ENCODE data around the gene SPDYE16. TPM values are rescaled to one million over a fixed set of nuclear protein-coding genes. Genes with fewer than 3 reads are reported as not detected.
"Not testable (repeated sequence)": the region's sequence is repeated elsewhere in the genome, so short reads cannot be mapped to it uniquely, and the experiment has no call there.

Gene SPDYE16
- total RNA-seq, 6 experiments from 2014 or later = 0.07 TPM; not detected in 5

DNA sequence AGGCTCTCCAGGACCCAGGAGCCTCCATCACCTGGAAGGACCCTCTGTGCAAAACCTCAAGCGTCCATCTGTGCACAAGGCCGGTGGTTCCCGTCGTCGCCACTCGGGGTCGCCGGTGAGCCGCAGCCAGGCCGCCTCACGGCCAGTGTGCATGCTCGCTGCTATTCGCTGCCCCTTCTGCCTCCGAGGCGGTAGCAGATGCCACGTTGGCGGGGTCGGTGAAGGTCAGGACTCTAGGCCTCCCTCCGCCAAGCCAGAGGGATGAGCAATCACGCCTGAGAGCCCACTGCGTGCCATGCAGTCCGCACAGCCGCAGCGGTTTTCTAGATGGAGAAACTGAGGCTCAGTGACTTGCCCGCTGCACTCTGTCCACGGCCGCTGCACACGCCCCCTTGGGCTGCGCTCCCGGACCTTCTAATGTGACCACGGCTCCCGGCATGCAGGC is 27.1 kb downstream of the SPDYE16 start:
- Mint-ChIP-seq H3K27ac (no peak overlapping the region), H3K4me3 (no peak overlapping the region), H3K36me3 (ENCODE audit: low read depth) (no peaks in the 10 kb centered on the region), H3K27me3 (ENCODE audit: insufficient read depth) (no peaks in the 10 kb centered on the region), H3K9me3 (no peaks in the 10 kb centered on the region), H3K4me1 (ENCODE audit: low read depth) (no peaks in the 10 kb centered on the region)
- no peak for DNase-seq
- TF ChIP-seq, protein P1, sequence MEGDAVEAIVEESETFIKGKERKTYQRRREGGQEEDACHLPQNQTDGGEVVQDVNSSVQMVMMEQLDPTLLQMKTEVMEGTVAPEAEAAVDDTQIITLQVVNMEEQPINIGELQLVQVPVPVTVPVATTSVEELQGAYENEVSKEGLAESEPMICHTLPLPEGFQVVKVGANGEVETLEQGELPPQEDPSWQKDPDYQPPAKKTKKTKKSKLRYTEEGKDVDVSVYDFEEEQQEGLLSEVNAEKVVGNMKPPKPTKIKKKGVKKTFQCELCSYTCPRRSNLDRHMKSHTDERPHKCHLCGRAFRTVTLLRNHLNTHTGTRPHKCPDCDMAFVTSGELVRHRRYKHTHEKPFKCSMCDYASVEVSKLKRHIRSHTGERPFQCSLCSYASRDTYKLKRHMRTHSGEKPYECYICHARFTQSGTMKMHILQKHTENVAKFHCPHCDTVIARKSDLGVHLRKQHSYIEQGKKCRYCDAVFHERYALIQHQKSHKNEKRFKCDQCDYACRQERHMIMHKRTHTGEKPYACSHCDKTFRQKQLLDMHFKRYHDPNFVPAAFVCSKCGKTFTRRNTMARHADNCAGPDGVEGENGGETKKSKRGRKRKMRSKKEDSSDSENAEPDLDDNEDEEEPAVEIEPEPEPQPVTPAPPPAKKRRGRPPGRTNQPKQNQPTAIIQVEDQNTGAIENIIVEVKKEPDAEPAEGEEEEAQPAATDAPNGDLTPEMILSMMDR (IDR thresholded peaks at IDR 0.05) = no peak

DNA sequence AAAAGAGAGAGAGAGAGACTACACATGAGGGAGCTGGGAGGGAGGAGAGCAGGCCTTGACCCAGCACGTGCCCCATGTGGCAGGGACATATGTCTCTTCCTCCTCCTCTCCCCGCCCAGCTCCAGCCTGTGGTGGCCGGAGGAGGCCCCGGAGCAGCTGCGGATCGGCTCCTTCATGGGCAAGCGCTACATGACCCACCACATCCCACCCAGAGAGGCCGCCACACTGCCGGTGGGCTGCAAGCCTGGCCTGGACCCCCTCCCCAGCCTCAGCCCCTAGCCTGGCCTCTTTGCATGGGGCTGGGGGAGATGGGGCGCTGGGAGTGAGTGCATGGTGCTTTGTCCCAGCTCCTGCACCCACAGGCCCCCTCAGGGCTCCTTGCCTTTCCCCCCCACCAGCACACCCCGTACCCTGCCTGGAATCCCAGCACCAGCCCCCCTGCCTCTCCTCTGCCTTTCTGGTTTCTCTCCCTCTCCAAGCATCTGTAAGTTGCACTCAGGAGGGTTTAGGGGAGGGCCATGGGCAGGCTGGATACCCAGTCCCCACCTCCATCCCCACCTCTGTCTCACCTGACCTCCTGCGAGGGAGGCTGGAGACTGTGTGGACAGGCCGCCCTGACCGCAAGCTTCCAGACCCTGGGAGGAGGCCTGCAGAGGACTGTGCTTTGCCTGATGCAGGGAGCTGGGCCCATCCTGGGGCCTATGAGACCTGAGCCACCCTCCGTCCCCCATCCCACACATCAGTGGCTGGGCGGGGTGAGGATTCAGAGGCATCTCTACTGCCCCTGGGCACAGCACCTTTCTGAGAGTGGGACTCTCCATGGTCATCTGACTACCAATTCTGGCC is 27.9 kb downstream of the SPDYE16 start:
- TF ChIP-seq, protein P1 (IDR thresholded peaks at IDR 0.05) = no peak
- Mint-ChIP-seq H3K27me3 (ENCODE audit: insufficient read depth) (no peaks in the 10 kb centered on the region), H3K4me3 (no peak overlapping the region), H3K9me3 (no peaks in the 10 kb centered on the region), H3K27ac (no peak overlapping the region), H3K36me3 (ENCODE audit: low read depth) (no peaks in the 10 kb centered on the region), H3K4me1 (ENCODE audit: low read depth) (no peaks in the 10 kb centered on the region)
- DNase-seq = no peak

DNA sequence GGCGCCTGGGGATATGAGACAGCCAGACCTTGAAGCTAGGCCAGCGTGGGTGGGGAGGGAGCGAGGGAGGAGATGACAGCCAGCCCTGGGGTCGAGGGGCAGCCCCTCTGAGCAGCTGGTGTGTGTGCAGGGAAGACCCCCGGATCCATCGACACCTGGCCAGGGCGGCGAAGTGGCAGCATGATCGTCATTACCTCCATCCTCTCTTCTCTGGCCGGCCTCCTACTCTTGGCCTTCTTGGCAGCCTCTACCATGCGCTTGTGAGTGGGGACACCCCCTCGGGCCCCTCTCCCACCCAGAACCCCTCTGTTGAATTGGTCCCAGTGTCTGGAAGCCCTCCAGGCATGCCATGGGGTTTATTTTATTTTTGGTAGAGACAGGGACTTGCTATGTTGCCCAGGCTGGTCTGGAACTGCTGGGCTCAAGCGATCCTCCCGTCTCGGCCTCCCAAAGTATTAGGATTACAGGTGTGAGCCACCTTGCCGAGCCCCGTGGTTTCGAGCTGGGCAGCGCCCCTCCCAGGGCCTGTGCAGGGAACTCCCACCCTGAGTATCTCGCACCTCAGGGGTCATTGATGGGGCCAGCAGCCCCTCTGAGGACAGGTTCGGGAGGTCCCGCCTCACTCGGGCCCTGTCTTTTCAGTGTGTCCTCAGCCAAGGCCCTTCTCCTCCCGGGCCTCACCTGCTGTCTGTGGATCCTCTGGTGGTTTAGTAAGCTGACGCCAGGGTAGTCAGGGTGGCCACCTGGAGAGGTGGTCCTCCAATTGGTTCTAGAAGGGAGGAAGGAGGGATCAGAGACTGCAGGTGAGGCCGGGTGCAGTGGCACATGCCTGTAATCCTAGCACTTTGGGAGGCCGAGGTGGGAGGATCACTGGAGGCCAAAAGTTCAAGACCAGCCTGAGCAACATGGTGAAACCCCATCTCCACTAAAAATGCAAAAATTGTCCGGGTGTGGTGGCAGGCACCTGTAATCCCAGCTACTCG is 29.0 kb downstream of the SPDYE16 start:
- no peaks in the 10 kb centered on the region for H3K27me3 Mint-ChIP-seq (ENCODE audit: insufficient read depth)
- no peak overlapping the region for H3K27ac Mint-ChIP-seq
- no peak for DNase-seq
- no peaks in the 10 kb centered on the region for H3K4me1 Mint-ChIP-seq (ENCODE audit: low read depth)
- H3K36me3 Mint-ChIP-seq (ENCODE audit: low read depth) = no peaks in the 10 kb centered on the region
- no peak overlapping the region for H3K4me3 Mint-ChIP-seq
- TF ChIP-seq, protein P1 (IDR thresholded peaks at IDR 0.05) = no peak
- H3K9me3 Mint-ChIP-seq = no peaks in the 10 kb centered on the region

DNA sequence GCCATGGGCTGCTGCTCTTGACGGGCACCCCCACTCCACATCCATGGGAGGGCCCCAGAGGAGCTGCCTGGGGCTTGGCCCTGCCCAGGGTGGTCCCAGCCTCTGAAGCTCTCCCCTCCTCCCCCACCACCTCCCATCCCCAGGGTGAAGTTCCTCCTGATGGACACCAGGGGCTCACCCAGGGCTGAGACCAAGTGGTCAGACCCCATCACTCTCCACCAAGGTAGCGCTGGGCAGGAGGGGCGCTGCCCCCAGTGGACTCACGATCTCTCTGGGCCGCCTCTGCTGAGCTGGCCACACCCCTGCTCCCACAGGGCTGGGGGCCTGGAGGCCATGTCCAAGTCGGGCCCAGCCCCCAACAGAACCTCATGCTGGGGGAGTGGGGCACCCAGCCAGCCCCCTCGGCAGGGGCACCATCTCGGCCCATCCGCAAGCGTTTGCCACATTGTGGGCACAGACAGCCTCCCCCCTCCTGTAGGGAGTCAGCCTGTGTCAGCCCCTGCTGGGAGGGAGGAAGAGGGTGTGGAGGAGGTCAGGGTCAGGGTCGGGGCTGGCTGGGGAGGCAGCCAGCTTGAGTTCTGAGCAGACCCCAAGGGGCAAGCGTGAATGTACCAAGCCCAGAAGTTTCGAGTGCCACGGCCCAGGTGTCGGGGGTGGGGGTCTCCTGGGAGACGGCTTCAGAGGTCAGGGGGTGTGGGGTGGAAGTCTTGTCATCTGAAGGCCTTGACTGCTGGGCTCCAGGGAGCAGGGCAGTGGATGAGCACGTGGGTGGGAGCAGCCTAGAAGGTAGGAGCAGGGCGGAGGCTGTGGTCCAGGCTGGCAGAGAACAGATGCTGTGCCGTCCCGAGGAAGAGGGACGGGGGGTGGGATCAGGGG is 29.9 kb downstream of the SPDYE16 start:
- Mint-ChIP-seq H3K4me3 (no peak overlapping the region), H3K9me3 (no peaks in the 10 kb centered on the region), H3K27ac (no peak overlapping the region), H3K36me3 (ENCODE audit: low read depth) (no peaks in the 10 kb centered on the region; the same call in 1 of the 2 replicates), H3K4me1 (ENCODE audit: low read depth) (no peaks in the 10 kb centered on the region), H3K27me3 (ENCODE audit: insufficient read depth) (no peaks in the 10 kb centered on the region)
- TF ChIP-seq, protein P1 (IDR thresholded peaks at IDR 0.05) = peak; percentile 69
- DNase-seq = no peak

DNA sequence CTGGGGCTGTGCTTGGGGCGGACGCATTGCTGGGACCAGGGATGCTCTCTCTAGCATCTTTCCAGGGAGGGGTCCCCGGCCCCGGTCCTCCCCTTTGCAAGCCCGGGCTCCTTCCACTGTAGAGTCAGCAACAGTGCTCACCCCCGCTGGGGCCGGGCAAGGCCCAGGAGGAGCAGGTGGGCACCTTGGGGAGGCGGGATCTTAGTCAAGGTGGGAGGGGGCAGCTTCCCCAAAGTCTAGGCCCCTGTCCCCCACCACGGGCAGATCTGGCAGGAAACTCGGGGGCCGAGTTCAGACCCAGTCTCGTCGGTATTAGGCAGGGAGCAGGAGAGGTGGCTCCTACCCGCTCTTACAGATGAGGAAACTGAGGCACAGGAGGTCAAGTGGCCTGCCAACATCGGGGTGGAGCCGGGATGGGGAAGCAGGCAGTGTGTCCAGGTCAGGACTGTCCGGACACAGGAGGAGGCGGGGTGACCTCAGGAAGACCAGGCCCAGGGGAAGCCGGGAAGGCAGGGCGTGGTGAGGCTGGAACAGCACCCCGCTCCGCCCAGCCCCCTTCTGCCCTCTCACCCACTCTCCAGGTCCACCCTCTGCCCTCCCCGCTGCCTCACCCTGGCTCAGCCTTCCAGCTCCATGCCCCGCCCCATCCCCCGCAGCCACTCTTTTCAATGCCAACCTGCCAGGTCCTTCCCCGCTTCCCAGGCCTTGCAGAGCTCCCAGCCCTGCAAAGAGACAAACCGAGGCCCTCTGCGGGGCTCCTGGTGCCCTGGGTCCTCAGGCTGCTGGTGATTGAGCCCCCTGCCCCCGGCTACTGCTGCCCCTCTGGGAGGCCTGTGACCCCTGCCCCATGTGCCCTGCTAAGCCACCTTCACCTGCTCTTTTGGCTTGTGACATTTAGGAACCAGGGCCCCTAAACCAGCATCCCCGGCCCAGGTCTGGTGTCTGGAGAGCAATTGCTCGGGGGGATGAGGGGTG is 30.9 kb downstream of the SPDYE16 start:
- not testable (repeated sequence) for H3K4me3 Mint-ChIP-seq; H3K9me3 Mint-ChIP-seq; H3K36me3 Mint-ChIP-seq (ENCODE audit: low read depth); DNase-seq; H3K27ac Mint-ChIP-seq; H3K4me1 Mint-ChIP-seq (ENCODE audit: low read depth); H3K27me3 Mint-ChIP-seq (ENCODE audit: insufficient read depth)

DNA sequence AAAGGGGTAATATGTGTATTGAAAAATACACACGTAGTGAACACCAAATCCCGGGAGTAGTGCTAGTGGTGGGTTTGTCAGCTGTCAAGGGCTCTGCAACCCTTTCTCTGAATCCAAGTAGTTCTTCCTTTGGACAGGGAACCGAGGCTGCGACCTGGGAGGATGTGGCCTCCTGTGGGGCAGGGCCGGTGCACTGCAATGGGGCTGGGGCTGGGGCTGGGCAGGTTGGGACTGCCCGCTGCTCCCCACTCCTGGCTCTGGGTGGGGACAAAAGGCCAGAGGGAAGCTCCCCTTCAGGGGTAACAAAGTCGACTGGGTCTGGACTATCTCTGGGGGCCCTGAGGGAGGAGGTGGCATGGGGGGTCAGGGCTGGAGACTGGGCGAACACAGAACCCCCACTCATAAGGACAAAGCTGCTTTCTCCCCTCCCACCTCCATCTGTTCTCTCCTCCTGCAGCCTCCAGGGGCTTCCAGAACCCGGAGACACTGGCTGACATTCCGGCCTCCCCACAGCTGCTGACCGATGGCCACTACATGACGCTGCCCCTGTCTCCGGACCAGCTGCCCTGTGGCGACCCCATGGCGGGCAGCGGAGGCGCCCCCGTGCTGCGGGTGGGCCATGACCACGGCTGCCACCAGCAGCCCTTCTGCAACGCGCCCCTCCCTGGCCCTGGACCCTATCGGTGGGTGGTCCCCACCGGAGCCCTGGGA is 31.7 kb downstream of the SPDYE16 start:
- not testable (repeated sequence) for H3K4me3 Mint-ChIP-seq; H3K27me3 Mint-ChIP-seq (ENCODE audit: insufficient read depth); H3K4me1 Mint-ChIP-seq (ENCODE audit: low read depth); H3K9me3 Mint-ChIP-seq; H3K36me3 Mint-ChIP-seq (ENCODE audit: low read depth); DNase-seq; H3K27ac Mint-ChIP-seq

All from HFFc6 (cell line).